Activated naive CD8-positive, alpha-beta T cell treated with anti-CD3 and anti-CD28 coated beads, Interleukin-2, amount 50 U/mL, for 24 hours (primary cell): ENCODE data around the gene ADAMTS7.
"Not testable (repeated sequence)": the region's sequence is repeated elsewhere in the genome, so short reads cannot be mapped to it uniquely, and the experiment has no call there.

Experiments used
- ATAC-seq: fragments of 150-1000 bp; cut with Tn5 transposase; one replicate; pipeline ENCODE4 v1.10.0; 2021
- DNase-seq: peaks from one replicate; pipeline ENCODE4 v3.0.0; 2021
- H3K27ac Mint-ChIP-seq: one replicate; pipeline ENCODE4 v1.8.0; 2021; ENCODE audit warnings: mild to moderate bottlenecking, mixed read lengths
- H3K27me3 Mint-ChIP-seq: one replicate; pipeline ENCODE4 v1.8.0; 2021; ENCODE audit warnings: mixed read lengths
- H3K36me3 Mint-ChIP-seq: one replicate; pipeline ENCODE4 v1.8.0; 2021; ENCODE audit warnings: low read depth, mixed read lengths
- H3K4me1 Mint-ChIP-seq: one replicate; pipeline ENCODE4 v1.8.0; 2021; ENCODE audit warnings: mixed read lengths
- H3K4me3 Mint-ChIP-seq: one replicate; pipeline ENCODE4 v1.8.0; 2021; ENCODE audit warnings: mild to moderate bottlenecking, moderate library complexity, mixed read lengths
- H3K9me3 Mint-ChIP-seq: one replicate; pipeline ENCODE4 v1.8.0; 2021; ENCODE audit warnings: mixed read lengths

Gene ADAMTS7

DNA sequence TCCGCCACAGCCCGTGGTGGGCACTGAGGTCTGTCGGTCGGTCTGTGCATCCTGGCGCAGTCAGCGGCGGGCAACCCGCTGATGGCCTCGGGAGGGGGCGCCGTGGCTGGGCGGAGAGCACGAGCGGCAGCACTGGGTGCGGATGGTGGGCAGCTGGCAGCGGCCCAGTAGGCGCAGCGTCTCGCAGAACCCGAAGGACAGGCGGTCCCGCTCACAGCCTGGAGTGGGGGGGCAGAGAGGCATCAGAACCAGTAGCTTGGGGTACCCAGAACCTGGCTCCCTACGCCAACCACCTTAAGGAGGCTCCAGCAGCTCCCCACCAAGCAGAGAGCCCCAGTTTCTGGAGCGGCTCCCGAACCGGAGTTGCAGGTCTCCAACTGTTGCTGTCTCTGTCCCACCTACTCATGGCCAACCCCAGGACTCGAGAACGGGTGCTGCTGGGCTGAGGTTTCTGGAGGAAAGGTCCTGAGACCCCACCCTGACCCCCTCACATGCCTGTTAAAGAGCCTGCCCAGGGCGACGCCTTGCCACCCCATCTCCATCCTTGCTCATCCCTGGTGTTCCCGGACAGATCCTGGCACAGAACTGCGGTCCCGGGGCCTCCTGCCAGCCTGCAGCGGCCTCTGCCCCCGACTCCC is 51.8 kb downstream of the ADAMTS7 start:
- H3K4me1 Mint-ChIP-seq = peaks cover 56% of the 10 kb centered on the region
- H3K9me3 Mint-ChIP-seq, DNase-seq, ATAC-seq, H3K36me3 Mint-ChIP-seq, H3K4me3 Mint-ChIP-seq, H3K27ac Mint-ChIP-seq, H3K27me3 Mint-ChIP-seq: not testable (repeated sequence)

GRCh38 chr15:78758486-78759200 is 52.6 kb downstream of the ADAMTS7 start:
- not testable (repeated sequence) for H3K36me3 Mint-ChIP-seq, H3K27me3 Mint-ChIP-seq, H3K9me3 Mint-ChIP-seq, H3K4me3 Mint-ChIP-seq, H3K27ac Mint-ChIP-seq, DNase-seq, ATAC-seq
- peaks cover 56% of the 10 kb centered on the region for H3K4me1 Mint-ChIP-seq

GRCh38 chr15:78758084-78758483 is 53.2 kb downstream of the ADAMTS7 start:
- H3K4me3 Mint-ChIP-seq, H3K27ac Mint-ChIP-seq, DNase-seq, ATAC-seq, H3K9me3 Mint-ChIP-seq, H3K36me3 Mint-ChIP-seq, H3K27me3 Mint-ChIP-seq: not testable (repeated sequence)
- peaks cover 53% of the 10 kb centered on the region for H3K4me1 Mint-ChIP-seq

GRCh38 chr15:78757636-78757905 is 53.7 kb downstream of the ADAMTS7 start:
- DNase-seq (no peak), ATAC-seq (no peak)
- H3K36me3 Mint-ChIP-seq = no peaks in the 10 kb centered on the region
- H3K4me3 Mint-ChIP-seq = no peak overlapping the region
- no peaks in the 10 kb centered on the region for H3K9me3 Mint-ChIP-seq
- no peaks in the 10 kb centered on the region for H3K27me3 Mint-ChIP-seq
- H3K4me1 Mint-ChIP-seq = peaks cover 53% of the 10 kb centered on the region
- H3K27ac Mint-ChIP-seq = peak overlapping the region; percentile 87

DNA sequence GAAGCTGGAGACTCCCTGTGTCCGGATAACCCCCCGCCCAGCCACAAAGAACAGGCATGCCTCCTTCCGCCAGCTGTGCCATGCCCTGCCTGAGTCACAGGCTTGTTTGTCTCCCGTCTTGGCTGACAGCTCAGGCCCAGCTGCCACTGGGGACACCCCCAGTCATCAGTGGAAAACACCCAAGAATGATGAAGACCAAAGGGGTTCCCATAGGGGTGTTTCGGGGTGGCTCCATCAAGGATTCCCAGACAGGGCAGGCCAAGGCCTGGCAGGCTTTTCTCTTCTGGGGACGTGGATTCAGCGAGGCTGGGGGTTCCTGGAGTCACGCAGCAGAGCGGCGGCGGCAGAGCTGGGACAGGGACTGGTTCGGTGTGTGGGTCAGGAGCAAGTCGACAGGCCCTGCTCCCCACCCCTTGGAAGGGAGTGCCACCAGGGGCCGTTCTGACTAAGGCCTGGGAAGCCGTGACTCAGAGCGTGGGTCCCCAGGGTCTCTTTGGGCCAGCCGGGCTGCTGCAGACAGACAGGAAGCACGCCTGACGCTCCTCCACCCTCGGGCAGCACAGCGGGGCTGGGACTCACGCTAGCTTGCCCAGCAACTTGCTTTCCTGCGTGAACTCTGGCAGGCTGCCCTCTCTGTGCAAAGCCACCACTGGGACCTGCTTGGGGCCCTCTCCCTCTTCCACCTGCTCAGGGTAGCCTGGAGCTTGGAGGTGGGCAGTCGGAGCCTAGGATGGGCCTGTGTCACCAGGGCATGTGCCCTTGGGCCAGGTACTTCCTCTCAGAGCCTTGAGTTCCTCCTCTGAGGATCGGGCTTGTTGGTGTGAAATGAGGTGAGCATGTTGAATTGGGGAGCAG is 54.3 kb downstream of the ADAMTS7 start:
- peak; percentile 77 for ATAC-seq
- peak; percentile 79 for DNase-seq
- Mint-ChIP-seq H3K27ac (peak overlapping the region; percentile 87), H3K4me1 (peaks cover 50% of the 10 kb centered on the region)
- not testable (repeated sequence) for H3K27me3 Mint-ChIP-seq, H3K9me3 Mint-ChIP-seq, H3K4me3 Mint-ChIP-seq, H3K36me3 Mint-ChIP-seq

GRCh38 chr15:78755900-78756591 is 55.2 kb downstream of the ADAMTS7 start:
- H3K4me3 Mint-ChIP-seq, H3K27me3 Mint-ChIP-seq, H3K36me3 Mint-ChIP-seq, H3K9me3 Mint-ChIP-seq: not testable (repeated sequence)
- DNase-seq = peak; percentile 57
- ATAC-seq = peak; percentile 20
- peak overlapping the region; percentile 22 for H3K27ac Mint-ChIP-seq
- H3K4me1 Mint-ChIP-seq = peaks cover 41% of the 10 kb centered on the region

DNA sequence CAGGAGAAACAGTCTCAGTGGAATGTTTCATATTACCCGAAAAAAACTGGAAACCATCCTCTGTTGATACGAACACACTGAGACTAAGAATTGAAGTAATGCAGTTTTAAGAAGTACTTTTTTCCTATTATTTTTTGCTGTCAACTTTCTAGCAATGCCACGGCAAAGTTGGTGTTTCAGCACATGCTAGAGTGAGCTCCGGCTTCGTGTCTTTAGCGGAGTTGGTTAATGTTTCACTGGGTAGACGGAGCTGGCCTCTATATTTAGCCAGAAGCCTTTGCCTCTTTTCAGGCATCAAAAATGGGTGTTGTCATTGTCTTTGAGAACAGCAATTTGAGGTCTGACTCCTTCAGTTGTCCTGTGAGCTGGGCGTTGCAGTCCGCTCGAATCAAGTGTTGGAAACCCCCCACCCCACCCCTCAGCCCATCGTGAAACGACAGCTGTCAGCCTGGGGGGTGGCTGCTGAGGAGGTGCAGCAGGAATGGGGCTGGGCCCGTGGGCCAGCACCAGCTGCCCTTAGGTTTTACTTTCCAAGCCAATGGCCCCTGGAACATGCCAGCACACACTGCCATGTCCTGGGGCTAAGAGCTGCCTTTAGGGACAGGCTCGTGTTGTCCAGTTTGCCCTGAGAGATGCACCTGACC is 56.5 kb downstream of the ADAMTS7 start:
- H3K9me3 Mint-ChIP-seq, DNase-seq, H3K27ac Mint-ChIP-seq, H3K36me3 Mint-ChIP-seq, H3K27me3 Mint-ChIP-seq, H3K4me3 Mint-ChIP-seq, ATAC-seq: not testable (repeated sequence)
- peaks cover 33% of the 10 kb centered on the region for H3K4me1 Mint-ChIP-seq

GRCh38 chr15:78753751-78754535 is 57.3 kb downstream of the ADAMTS7 start:
- H3K4me1 Mint-ChIP-seq = peaks cover 29% of the 10 kb centered on the region
- not testable (repeated sequence) for H3K4me3 Mint-ChIP-seq, H3K36me3 Mint-ChIP-seq, H3K27ac Mint-ChIP-seq, H3K27me3 Mint-ChIP-seq, DNase-seq, H3K9me3 Mint-ChIP-seq, ATAC-seq

GRCh38 chr15:78753359-78753659 is 58.0 kb downstream of the ADAMTS7 start:
- not testable (repeated sequence) for H3K27me3 Mint-ChIP-seq, ATAC-seq, H3K4me3 Mint-ChIP-seq, DNase-seq, H3K9me3 Mint-ChIP-seq, H3K27ac Mint-ChIP-seq, H3K36me3 Mint-ChIP-seq
- peaks cover 26% of the 10 kb centered on the region for H3K4me1 Mint-ChIP-seq

DNA sequence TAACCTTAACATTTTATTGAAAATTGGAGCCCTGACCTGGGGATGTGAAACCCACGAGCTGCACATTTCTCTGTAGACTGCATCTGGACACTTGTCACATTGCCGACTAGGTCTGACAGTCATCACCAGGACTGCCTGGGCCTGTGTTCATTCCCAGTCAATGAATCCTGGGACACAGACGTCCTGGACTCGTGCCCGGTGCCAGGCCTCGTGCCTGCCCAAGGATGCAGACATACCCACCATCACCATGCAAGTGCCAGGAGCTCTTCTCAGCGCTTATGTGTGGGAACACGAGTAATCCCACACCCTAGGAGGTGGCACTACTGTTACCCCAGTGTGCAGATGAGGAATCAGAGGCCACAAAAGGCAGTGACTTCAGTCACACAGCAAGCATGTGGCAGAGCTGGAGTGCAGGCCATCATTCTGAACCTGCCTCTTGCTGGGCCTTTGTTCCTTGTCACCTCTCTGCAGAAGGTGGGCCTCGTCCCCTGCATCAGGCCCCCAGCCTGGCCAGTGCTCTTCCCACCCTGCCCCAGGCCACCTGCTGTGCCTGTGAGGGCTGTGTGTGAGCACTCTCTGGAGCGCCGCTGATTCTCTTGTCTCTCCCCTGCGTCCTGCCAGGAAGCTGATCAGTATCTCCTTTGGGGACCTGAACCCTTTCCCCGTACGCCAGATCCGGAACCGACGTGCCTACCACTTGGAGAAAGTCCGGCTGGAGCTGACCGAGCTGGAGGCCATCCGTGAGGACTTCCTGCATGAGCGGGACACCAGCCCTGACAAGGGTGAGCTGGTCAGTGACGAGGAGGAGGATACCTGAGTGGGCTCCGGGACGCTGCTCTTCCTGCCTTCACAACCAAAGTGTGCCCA is 58.5 kb downstream of the ADAMTS7 start:
- Mint-ChIP-seq H3K4me3 (no peak overlapping the region), H3K27ac (no peak overlapping the region), H3K9me3 (no peaks in the 10 kb centered on the region), H3K36me3 (no peaks in the 10 kb centered on the region), H3K27me3 (no peaks in the 10 kb centered on the region), H3K4me1 (peaks cover 22% of the 10 kb centered on the region)
- ATAC-seq = no peak
- no peak for DNase-seq

GRCh38 chr15:78751602-78751979 is 59.7 kb downstream of the ADAMTS7 start:
- H3K36me3 Mint-ChIP-seq = no peaks in the 10 kb centered on the region
- DNase-seq (no peak), ATAC-seq (no peak)
- no peaks in the 10 kb centered on the region for H3K9me3 Mint-ChIP-seq
- no peaks in the 10 kb centered on the region for H3K27me3 Mint-ChIP-seq
- H3K4me1 Mint-ChIP-seq = peaks cover 11% of the 10 kb centered on the region
- no peak overlapping the region for H3K27ac Mint-ChIP-seq
- H3K4me3 Mint-ChIP-seq = no peak overlapping the region

DNA sequence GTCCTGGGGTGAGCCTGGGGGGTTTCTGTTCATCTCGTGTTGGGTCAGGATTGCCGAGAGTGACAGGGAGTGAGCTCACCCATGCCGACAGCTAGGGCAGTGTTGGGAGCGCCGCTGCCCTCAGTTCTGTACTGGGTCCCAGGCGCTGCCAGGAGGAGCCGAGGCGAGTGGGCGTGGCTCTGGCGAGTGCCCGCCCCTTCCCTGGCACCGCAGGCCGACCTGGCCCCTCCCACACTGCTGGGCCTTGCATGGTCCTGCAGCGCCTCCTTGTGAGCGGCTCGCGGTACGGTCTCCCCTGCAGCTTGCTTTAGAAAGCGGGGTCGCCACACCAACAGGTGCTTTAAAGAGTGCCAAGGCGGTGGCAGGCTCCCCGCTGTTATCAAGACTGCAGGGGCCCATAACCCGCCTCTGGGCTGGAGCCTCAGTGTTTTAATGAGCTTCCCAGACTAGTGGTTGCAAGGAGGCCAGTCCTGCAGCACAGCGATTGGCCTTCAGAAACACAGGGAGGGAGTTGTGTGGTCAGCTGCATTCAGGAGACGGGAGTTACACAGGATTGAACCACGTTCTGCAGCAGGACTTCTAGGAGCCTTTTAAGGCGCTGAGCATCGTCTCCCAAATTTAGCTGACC is 60.2 kb downstream of the ADAMTS7 start:
- not testable (repeated sequence) for H3K9me3 Mint-ChIP-seq, H3K4me1 Mint-ChIP-seq, H3K36me3 Mint-ChIP-seq, H3K27me3 Mint-ChIP-seq, H3K27ac Mint-ChIP-seq
- DNase-seq (peak; percentile 96), ATAC-seq (peak; percentile 93)
- H3K4me3 Mint-ChIP-seq = peak overlapping the region; percentile 26

DNA sequence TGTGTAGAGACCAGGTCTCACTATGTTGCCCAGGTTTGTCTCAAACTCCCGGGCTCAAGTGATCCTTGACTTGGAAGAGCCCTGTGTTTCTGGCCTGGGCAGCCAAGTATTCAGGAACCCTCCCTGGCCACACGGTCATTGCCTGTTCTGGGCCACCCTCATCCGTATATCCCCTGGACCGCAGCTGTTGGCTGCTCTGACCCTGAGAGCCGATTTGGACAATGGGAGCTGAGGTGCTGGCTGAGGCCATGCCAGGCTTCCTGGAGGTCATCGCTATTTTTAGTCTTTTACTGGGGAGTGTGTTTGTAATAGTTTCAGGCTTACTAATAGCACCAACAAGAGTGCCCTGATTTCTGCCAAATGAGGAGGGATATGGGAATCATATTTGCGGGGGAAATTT is 60.7 kb downstream of the ADAMTS7 start:
- no peaks in the 10 kb centered on the region for H3K36me3 Mint-ChIP-seq
- H3K4me1 Mint-ChIP-seq = peaks cover 5% of the 10 kb centered on the region
- peak overlapping the region; percentile 26 for H3K4me3 Mint-ChIP-seq
- H3K27me3 Mint-ChIP-seq = no peaks in the 10 kb centered on the region
- no peak for DNase-seq
- no peak overlapping the region for H3K27ac Mint-ChIP-seq
- H3K9me3 Mint-ChIP-seq = no peaks in the 10 kb centered on the region
- no peak for ATAC-seq
